GM04503 (cell line): ENCODE measurements around the gene HEATR5A.
A peak's percentile ranks its signal among the peaks of the same experiment; 100 is the strongest.
"Not testable (repeated sequence)": the region's sequence is repeated elsewhere in the genome, so short reads cannot be mapped to it uniquely, and the experiment has no call there.

Experiments
- DNase-seq: peaks from one replicate; pipeline ENCODE4 v3.0.0-alpha.2; 2012; ENCODE audit warnings: low read depth

HEATR5A gene

GRCh38 chr14:31420319-31421111 lies at the start of gene HEATR5A:
Gene HEATR5A, minus strand, starts transcription at chr14:31420550. Its CDS starts 17,575 bp downstream, at chr14:31402975.
- peak; percentile 73 for DNase-seq

DNA sequence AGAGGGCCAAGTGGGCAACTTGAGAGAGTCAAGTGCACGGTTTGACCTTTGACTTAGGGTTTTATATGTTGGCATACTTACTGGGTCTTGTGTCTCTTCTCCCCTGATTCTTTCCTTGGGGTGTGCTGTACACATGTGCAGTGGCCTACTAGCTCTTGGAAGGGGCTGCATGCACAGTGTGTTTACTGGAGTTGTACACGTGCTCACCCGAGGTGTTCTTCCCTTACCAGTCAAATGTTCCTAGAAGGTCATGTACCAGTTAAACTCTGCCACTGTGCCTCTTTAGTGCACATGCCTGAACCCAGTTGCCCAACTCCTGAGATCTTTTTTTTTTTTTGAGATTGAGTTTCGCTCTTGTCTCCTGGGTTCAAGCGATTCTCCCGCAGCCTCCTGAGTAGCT lies 46.2 kb upstream of the HEATR5A start:
- DNase-seq, result no peak

DNA sequence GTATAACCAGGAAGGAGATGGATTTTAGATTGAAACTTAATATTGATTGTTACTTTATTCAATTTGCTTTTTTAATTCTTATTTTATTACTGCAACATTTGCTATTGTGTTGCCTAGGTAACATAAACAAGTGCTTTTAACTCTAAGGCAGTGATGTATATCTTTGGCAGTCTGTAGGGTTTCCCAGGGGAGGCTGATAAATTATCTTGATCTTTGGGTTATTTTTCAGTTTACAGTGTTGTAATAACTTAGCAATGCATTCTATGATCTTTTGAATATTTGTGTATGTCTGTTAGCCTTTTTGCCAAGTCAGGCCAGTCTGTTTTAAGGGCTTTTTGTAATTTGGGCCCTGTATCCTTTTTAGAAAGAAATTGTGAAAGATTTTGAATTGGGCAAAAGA lies 44.8 kb upstream of the HEATR5A start:
- peak; percentile 50 for DNase-seq

DNA sequence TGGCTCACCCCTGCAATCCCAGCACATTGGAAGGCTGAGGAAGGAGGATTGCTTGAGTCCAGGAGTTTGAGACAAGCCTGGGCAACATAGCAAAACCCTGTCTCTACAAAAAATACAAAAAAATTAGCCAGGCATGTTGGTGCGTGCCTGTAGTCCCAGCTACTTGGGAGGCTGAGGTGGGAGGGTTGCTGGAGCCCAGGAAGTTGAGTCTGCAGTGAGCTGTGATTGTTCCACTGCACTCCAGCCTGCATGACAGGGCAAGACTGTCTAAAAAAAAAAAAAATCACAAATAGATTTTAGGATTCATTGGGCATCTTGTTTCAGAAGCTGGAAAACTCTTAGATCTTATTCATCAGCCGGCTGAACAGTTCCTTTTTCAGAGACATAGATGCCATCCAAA lies 42.1 kb upstream of the HEATR5A start:
- DNase-seq, result not testable (repeated sequence)

DNA sequence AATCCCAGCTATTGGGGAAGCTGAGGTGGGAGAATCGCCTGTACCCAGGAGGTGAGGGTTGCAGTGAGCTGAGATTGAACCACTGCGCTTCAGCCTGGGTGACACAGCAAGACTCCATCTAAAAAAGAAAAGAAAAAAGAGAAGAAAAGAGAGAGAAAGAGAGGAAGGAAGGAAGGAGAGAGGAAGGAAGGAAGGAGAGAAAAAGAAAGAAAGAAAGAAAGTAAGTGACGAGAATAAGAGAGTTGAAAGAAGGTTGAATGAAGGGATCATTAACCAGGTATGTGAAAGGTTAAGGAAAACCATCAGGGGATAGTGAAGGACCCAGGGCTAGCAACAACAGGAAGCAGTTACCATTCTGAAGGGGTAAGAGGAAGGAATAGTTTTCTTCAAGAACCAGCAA lies 41.2 kb upstream of the HEATR5A start:
- no peak for DNase-seq

GRCh38 chr14:31457665-31458659 lies 37.6 kb upstream of the HEATR5A start:
- DNase-seq, result no peak

DNA sequence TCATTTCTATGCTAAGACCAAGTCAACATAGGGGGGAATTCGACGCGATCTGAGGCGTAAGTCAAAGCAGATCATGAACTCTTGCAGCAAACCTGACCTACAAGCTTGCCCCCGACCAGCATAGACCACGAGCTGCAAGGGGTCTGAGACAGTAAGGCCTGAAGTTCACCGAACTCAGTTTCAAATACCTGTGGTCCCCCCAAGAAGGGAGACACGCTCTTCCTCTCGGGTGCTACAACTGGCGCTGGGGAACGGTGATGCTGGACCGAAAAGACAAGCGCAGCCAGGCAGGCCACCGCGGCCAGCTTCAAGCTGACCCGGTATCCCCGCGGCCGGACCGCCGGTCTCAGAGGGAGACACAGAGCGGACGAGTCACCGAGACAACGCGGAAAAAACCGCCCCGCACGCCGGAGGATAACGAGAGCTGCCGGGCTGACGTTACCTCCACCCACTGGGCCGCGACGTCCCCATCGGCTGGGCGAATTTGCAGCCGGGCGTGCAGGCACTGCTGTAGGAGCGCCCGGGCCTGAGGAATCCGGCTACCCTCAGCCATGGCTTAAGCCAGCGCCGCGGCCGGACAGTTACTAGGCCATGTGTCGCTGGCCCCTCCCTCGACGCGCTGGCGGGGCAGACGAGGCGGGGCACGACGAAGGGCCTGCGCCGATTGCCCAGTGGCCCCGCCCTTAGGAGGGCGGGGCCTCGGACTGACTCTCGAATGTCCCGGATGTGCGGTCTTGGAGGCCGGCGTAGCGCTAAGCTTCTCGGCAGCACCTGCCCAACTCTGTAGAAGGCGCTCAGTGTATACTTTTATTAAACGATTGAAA lies 36.7 kb upstream of the HEATR5A start, which contains the start of gene DTD2:
Gene DTD2 (minus strand): TSS at position 666 of the 824 bp plus-strand sequence. CDS start 113 bp downstream, at position 553.
- DNase-seq, result peak; percentile 68

DNA sequence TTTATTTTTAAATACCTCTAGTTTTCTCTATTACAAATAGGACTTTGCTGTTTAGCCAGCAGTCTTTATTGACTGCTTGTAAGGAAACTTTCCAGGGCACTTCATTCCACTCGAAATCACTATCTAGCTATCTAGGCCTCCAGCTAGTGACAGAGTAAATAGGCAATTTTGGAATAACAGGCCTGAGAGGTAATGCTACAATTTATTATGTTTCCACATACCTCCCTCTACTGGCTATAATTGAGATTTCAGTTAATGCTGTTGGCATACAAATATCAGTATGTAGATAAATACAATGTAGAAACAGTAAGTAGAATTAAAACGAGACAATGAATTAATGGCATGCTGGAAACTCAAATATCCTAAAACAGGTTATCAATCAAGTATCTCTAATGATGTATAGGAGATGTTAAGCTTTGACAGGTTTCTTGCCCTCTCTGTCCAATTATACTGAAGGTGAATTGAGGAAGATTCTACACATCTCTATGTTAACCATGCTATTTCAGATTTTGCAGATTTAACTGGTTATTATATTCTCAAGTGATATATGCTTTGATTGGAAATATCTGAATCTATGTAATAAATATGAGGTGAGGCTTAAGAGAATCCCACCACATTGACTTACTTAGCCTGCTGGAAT lies 29.7 kb upstream of the HEATR5A start:
- DNase-seq, result peak; percentile 21

DNA sequence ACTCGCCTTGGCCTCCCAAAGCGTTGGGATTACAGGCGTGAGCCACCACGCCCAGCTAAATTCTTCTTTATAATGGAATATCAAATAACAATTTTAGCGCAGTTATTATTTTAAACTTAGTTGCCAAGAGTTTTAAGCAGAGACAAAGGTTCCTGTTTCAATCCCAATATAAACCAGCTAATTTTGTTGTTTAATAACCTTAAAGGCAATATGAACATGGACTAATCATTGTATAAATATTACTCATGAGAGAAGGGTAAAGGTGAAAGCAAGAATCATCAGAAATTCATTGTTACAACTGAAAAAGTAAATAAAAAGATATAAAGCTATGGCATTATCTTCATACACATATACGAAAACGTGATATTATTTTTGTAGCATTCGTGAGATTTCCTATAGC lies 28.8 kb upstream of the HEATR5A start:
- DNase-seq, result no peak

DNA sequence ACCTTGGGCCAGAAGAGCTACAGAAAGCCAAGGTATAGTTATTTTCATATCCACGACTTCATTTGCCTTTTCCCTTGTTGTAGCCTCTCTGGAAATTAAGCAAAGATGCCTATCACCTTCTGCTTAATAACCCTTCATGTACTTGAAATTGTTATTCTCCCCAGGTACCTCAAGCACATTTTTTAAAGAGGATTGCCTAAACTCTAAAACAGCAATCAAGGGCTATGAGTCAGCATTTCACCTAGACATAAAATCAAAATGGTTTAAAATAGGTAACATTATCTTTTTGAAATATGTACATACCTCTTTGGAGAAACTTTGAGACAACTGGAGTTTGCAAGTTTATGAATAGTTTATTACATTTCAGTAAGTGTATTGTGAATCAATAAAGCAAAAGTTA lies 25.4 kb upstream of the HEATR5A start:
- no peak for DNase-seq

GRCh38 chr14:31442284-31442683 lies 21.9 kb upstream of the HEATR5A start:
- DNase-seq, result no peak

GRCh38 chr14:31441273-31442111 lies 21.1 kb upstream of the HEATR5A start:
- peak; percentile 58 for DNase-seq

- DNase-seq, result no peak
Measured at GRCh38 chr14:31440280-31440679, 19.9 kb upstream of the HEATR5A start.

DNA sequence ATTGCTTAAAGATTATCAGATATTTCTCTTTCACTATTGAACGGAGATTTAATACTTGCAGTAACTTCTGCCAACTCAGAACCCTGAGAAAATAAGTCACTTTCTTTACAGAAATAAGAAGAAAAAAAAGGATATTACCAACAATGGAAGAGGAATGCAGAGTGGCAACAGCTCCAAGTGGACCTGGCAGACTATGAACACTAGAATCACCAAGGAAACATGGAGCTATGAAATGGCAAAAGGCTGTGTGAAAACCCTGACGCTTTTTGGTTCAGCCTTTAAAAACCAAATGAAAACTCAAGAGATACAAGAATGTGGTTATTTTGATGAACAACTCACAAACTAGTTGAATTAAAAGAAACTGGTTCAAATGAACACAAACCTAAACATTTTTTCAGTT lies 19.2 kb upstream of the HEATR5A start:
- peak; percentile 27 for DNase-seq

GRCh38 chr14:31437045-31437691 lies 16.8 kb upstream of the HEATR5A start:
- not testable (repeated sequence) for DNase-seq

GRCh38 chr14:31435276-31435675 lies 14.9 kb upstream of the HEATR5A start:
- DNase-seq, result peak; percentile 95

DNA sequence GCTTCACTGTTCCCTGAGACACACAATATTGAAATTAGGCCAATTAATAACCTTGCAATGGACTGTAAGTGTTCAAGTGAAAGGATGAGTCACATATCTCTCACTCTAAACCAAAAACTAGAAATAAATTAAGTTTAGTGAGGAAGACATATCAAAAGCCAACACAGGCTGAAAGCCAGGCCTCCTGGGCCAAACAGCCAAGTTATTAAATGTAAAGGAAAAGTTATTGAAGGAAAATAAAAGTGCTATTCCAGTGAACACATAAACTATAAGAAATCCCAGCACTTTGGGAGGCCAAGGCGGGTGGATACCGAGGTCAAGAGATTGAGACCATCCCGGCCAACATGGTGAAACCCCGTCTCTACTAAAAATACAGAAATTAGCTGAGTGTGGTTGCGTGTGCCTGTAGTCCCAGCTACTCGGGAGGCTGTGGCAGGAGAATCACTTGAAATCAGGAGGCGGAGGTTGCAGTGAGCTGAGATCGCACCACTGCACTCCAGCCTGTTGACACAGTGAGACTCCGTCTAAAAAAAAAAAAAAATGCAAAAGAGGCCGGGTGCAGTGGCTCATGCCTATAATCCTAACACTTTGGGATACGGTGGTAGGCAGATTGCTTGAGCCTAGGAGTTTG lies 10.4 kb upstream of the HEATR5A start:
- DNase-seq, result no peak

DNA sequence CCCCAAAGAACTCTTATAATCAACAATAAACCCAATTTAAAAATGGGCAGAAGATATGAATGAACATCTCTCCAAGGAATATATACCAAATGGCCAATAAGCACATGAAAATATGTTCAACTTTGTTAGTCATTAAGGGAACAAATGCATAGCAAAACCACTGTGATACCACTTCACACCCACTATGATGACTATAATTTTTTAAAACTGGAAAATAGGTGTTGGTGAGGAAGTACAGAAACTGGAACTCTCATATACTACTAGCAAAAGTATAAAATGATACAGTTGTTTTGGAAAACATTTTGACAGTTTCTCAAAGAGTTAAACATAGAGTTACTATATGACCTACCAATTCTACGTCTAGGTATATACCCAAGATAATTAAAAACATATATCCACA lies 9.4 kb upstream of the HEATR5A start:
- no peak for DNase-seq

- no peak for DNase-seq
Measured at GRCh38 chr14:31428011-31428410, 7.7 kb upstream of the HEATR5A start.
